KG1 (cell line): Measurements from ENCODE around the gene PRKN.
A peak's percentile ranks its signal among the peaks of the same experiment; 100 is the strongest.

Experiments used
- DNase-seq: peaks from one replicate; lab custom pipeline; 2025; lab: John Stamatoyannopoulos, UW

Gene PRKN

DNA sequence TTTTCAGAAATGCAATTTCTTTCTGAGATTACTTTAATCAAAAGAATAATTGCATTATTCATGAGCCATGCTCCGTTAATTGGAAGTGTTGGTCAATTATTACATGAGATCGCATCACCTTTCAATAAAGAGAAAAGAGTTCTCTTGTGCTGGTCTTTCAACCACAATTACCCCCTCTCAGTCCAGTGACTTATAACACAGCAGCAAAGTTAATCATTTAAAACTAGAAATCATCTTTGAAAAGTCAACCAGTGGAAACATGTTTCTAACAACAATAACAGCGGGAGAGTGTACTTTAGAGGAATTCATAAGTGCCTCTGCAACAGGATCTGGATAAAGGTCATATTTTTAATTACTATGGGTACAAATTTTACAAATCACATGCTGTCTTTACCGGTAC, 1069.4 kb downstream of the PRKN start:
- DNase-seq: no peak

DNA sequence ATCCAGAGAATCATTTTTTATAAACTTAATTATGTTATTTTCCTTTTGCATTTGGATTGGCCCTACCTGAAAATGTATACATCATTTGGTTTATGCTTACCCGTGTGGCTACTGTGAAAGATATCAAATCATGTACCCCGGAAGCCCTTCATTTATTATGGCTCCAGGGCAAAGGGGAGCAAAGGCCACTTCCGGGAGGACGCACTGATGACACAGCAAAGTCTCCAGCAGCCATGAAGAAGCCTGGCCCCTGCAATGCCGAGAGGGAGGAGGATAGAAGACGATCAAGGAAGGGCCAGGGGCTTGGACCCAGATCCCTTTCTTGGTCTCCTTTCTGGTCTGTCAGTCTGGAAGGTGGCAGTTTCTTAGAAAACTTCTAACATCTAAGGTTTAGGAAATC, 1073.4 kb downstream of the PRKN start:
- no peak for DNase-seq

GRCh38 chr6:161651949-161652348, 1075.6 kb downstream of the PRKN start:
- DNase-seq: no peak

DNA sequence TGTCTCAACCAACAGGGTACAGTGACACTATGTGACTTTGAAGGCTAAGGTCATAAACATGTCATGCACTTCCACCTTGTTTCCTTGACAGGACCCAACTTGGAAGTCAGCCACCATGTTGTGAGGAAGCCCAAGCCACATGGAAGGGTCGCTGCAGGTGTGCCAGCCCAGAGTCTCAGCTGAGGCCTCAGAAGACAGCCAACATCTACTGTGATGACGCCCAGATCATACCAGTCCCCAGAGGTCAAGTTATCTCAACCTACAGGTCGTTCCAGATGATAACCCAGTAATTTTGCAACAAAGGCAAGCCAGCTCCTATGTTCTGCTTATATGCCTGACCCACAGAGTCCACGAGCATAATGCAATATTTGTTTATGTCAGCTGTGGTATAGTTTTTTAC, 1077.7 kb downstream of the PRKN start:
- no peak for DNase-seq

- DNase-seq: no peak
These were observed 1078.5 kb downstream of the PRKN start for GRCh38 chr6:161649068-161649467.

DNA sequence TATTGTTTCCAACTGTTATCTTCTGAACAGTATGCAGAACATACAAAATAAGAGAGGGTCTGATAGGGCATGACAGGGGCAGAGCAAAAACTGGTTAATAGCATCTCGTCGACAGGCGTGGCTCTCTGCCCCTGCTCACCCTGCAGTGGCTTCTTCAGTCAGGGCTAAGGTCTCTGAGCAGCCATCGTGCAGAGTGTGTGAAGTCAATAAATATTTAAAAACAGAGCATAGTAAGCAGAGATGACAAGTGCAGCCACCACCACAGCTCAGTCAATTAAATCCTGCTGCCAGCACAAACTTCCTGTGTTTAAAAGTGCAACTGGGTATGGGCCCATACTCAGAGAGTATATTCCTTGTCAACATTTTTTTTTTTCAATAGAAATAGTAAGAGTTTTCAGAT, 1080.3 kb downstream of the PRKN start:
- no peak for DNase-seq

GRCh38 chr6:161644521-161644920, 1083.0 kb downstream of the PRKN start:
- DNase-seq: no peak

GRCh38 chr6:161641175-161641574, 1086.4 kb downstream of the PRKN start:
- no peak for DNase-seq

DNA sequence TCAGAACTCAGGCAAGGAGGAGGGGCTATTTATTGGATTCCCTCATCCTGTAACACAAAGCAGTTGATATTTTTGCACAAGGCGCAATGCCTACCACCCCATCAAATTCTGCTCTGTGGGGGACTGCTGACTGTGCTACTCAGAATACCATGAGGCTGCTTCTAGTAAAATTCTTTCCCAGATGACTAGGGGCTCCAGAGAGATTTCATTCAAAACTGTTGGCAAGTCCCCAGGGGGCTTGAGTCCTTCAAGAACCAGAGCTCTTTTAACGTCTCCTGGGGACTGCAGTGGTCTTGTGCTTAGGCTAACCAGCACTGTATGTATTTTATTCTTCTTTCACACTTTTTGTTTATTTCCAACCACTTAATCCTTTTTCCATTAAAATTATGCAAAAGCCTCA, 1087.8 kb downstream of the PRKN start:
- DNase-seq: no peak

DNA sequence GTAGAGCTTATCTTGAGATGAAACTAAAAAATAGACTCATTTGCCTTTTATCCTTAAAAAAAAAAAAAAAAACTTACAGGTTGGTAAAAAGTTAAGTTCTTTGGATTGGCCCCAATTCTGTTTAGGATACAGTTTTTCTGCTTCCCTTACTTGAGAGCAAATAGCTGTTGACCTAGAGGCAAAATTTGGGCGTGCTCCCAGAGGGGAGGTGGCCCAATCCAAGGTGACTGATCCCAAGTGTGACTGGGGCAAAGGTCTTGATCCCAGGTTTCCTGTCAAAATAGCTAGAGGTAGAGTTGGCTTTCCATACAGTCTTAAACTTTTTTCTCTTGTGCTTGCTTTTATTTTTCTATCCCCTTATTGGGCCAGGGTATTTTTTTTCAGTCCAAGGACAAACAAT, 1089.9 kb downstream of the PRKN start:
- no peak for DNase-seq

DNA sequence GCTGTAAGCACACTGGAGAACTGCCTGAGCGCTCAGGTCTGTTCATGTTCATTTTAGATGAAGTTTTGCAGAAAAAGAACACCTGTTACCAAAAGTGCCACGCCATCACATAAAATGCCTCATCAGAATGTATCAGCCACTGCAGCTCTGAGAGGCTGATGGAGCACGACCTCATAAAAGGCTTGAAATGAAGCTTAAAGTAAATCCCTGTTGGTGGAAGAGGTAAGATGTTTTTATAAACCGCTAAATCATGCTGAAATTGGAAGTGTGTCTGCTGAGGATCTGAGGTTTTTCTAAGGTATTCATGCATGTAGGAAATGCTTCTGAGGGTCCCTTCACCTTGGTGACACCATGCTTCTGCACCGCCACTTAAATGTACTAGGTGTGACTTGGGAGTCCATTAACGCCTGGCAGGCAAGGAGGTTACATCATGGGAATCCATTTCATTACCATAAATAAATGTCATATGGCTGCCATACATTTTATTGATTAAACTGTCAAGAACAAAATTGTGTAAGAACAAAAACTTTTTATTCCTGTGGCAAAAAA, 1090.6 kb downstream of the PRKN start:
- DNase-seq: no peak

DNA sequence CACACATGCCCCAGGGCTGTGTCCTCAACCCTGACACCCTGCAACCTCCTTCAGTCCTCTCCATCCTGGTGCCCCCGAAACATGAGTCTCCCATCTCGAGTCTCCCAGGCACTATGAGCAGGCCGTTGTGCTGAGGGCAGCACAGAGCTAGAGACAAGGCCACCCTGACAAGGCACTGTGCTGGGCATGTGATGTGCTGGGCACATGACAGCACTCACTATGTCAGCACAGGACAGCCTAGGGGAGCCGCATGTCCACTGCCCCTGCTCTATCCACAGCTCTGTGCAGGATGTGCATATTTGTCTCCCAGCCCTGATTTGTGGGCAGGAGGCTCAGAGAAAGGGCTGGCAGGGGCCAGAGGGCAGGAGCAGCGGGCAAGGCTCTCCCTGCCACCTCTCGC, 1091.6 kb downstream of the PRKN start:
- no peak for DNase-seq

GRCh38 chr6:161634916-161635315, 1092.7 kb downstream of the PRKN start:
- DNase-seq: no peak

DNA sequence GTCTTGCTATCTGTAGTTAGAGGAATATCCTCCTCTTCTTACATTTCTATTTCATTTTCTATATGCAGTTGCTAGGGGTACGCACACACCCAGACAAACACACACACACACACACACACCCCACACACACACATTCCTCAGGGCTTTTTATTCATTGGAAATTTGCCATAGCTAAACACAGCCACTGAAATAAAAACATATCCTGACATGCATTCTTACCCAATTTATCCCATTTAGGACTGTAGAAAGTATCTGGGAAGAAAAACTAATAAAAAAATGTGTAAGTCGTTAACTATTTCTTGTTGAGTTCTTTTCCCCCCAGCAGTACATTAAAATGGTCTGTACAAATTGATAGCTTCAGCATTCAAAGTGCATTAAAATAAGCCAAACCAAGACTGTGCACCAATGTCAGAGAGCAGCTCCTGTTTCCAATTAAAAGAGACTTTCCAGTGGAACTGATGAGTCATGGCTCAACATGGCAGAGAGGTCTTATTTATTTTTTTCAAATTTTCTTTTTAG, 1095.8 kb downstream of the PRKN start:
- DNase-seq: no peak

GRCh38 chr6:161630674-161631073, 1096.9 kb downstream of the PRKN start:
- no peak for DNase-seq

DNA sequence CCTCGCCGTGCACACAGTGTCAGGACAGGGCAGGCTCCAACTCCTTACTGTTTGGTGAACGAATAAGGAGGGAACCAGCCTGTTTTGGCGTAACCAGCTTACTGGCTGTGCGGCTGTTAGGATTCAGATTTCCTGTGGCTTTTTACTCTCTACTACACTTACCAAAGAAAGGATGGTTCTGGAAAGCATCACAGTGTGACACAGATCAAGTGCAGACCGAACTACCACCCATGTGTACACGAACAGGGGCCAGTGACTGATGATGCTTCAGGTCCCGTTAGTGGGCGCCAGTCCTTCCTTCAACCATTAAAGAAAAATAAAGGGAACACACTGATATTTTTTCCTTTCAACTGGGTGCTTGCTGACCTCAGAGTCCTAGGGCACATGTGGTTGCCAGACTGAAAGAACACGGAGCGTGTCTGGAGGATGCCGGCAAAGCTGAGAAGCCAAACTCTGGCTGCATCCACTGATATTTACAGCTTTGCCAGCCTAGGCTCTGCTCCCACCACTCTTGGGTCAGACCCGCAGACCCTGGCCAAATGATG, 1101.4 kb downstream of the PRKN start:
- no peak for DNase-seq

DNA sequence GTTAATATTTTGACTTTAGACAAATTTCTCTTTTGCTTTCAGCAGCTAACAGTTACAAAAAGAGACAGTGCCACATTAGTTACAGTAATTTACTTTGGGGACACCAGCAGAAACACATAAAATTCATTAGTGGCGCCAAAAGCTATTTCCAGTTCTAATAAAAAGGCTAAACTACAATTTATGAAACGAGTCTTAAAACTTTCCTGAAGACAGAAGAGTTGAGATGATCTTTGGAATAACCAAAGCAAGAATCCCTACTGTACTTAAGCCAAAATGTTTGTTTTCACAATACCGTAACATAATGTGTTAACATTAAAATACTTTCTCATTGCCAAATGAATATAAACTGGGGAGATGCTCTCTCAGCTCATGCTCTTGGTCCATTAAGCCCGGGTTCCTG, 1103.5 kb downstream of the PRKN start:
- no peak for DNase-seq

DNA sequence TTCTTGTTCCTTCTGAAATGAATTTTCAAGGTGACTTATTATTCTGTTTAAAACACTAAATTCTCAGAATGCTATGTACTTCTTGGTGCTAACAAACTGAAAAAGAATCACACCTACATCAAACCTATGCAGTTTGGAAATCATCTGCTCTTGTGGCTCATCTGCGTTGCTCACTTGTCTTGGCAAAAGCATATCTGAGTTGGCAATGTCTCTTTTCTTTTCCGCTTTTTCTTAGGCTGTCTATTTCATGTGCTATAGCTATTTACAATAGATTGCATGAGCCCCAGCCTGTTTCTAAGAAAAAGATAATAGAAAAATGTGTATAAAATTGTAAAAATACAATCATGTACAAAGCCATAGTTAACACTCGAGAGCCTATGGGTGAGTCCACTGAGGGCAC, 1104.8 kb downstream of the PRKN start:
- no peak for DNase-seq

DNA sequence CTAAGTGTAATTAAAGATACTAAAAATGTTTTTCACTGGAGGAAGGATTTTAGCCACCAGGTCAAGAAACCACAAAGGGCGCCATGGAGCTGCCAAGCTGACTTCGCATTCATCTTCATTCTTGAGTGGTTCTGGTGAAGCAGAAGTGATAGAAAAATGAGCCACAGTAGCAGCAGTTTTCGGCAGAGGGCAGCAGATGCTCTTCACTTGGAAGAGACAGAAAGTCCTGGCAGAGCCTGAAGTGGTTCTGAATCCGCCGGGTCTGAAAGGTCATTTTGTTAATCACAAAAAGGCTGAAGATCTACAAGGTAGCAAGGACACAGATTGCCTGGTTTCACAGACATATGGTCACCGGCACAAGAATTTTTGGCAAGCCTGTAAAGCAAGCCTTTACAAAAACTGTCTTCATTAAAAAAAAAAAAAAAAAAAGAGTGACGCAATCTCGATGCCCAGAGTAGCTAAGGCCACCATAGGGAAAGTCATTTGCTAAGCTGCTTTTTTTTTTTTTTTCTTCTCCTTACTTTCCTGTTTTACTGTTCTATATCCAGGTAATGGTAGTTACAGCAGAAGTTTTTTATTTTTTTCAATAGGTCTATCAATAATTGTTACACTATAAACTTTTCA, 1108.6 kb downstream of the PRKN start:
- DNase-seq: peak; percentile 0

DNA sequence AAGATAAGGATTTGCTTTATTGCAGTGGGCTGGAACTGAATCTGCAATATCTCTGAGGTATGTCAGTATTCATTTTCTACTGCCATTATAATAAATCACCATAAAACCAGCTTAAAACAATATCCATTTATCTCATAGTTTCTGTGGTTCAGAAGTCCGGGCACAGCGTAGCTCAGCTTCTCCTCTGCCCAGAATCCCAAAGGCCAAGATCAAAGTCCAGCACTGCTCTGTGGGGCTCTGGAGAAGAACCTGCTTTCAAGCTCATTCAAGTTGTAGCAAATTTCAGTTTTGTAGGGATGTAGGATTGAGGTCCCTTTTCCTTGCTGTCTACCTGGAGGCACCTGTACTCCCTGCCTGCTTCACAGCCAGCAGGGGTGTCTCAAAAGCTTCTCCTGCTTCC, 1113.9 kb downstream of the PRKN start:
- no peak for DNase-seq

DNA sequence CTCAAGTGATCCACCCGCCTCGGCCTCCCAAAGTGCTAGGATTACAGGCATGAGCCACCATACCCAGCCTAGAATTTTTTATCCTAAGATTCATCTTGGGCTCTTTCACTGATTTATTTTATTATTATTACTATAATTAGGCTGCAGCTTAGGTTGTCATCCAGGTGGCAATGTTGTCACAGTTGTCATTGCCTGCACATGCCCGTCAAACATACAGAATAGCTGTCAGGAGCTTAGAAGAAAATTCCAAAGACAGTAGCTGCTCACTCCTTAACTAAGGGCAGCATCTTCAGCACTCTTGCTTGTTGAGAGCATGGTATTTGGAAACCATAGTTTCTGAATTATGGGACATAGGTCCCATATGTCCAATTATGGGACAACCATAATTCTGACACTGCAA, 1118.8 kb downstream of the PRKN start:
- no peak for DNase-seq

DNA sequence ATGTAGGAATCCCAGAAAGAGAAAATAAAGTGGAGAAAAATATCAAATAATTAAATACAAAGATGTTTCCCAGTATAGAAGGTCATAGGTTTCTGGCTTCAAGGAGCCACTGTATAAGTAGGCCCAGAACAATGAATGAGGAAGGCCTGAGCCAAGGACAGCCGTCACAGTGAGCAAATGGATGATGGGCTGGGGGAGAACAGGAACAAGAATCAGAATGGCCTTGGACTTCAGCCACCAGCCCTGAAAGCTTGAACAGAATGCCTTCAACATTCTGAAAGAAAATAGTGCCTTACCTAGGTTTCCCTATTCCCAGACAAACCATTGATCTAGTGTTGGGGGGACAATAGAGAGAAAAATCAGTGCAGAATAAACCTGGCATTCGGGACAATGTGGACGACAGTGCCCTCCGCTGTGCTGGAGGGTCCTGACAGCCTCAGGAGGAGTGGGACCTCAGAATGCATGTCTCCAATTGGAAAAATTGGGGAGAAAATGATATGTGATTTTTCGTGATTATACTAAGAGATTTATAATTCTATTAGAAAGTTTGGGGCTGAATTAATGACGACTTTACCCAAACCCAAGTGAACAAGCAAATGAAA, 1119.8 kb downstream of the PRKN start:
- no peak for DNase-seq

DNA sequence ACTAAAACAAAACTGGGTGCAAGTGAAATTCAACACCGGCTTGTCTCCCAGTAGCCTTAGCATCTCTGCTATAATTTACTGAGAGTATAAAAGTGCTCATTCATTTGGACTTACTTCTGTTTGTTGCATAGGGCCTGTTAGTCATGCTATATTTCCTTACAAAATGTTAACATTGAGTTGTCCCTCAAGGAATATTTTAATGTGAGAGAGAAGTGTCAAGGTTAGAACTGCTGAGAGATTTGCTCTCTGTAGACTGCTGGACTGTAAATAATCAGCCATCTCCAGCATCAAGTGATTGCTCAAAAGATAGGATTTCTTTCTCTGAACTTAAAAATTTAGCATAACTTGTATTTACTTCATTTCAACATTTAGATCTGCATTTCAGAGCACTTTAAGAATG, 1125.2 kb downstream of the PRKN start:
- DNase-seq: no peak

GRCh38 chr6:161598896-161599295, 1128.7 kb downstream of the PRKN start:
- DNase-seq: no peak
